Measurements from ENCODE around the gene SLC52A3.
"Not testable (repeated sequence)": the region's sequence is repeated elsewhere in the genome, so short reads cannot be mapped to it uniquely, and the experiment has no call there.

The SLC52A3 gene

GRCh38 chr20:731891-732560, 36.3 kb downstream of the SLC52A3 start:
- H3K4me3 ChIP-seq (ENCODE audit: low read depth, low read length): no peak overlapping the region

GRCh38 chr20:730005-730404, 38.3 kb downstream of the SLC52A3 start:
- H3K4me3 ChIP-seq (ENCODE audit: low read depth, low read length): no peak overlapping the region

GRCh38 chr20:728256-728944, 39.9 kb downstream of the SLC52A3 start:
- peak overlapping the region; percentile 43 for H3K4me3 ChIP-seq (ENCODE audit: low read depth, low read length)

DNA sequence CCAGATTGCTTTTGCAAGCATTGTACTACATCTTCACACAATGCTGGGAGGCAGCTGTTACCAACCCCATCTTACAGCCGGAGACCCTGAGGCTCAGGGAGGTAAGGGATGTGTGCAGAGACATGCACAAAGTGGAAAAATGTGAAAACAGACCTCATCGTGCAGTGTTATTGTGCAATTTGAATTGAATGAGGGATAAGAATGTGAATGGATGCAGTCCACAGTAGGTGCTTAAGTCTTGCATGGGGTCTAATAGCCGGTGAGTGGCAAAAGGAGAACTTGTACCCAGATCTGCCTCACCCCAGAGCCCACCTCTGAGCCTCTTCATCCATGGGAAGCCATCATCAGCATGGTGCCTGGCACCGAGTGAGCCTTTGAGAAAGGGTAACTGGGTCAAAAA, 42.1 kb downstream of the SLC52A3 start:
- no peak overlapping the region for H3K4me3 ChIP-seq (ENCODE audit: low read depth, low read length)

- H3K4me3 ChIP-seq (ENCODE audit: low read depth, low read length): no peak overlapping the region
Measured at GRCh38 chr20:725491-725890, 42.8 kb downstream of the SLC52A3 start.

GRCh38 chr20:724797-725196, 43.5 kb downstream of the SLC52A3 start:
- H3K4me3 ChIP-seq (ENCODE audit: low read depth, low read length): not testable (repeated sequence)

- no peak overlapping the region for H3K4me3 ChIP-seq (ENCODE audit: low read depth, low read length)
Measured at GRCh38 chr20:723756-724155, 44.5 kb downstream of the SLC52A3 start.

DNA sequence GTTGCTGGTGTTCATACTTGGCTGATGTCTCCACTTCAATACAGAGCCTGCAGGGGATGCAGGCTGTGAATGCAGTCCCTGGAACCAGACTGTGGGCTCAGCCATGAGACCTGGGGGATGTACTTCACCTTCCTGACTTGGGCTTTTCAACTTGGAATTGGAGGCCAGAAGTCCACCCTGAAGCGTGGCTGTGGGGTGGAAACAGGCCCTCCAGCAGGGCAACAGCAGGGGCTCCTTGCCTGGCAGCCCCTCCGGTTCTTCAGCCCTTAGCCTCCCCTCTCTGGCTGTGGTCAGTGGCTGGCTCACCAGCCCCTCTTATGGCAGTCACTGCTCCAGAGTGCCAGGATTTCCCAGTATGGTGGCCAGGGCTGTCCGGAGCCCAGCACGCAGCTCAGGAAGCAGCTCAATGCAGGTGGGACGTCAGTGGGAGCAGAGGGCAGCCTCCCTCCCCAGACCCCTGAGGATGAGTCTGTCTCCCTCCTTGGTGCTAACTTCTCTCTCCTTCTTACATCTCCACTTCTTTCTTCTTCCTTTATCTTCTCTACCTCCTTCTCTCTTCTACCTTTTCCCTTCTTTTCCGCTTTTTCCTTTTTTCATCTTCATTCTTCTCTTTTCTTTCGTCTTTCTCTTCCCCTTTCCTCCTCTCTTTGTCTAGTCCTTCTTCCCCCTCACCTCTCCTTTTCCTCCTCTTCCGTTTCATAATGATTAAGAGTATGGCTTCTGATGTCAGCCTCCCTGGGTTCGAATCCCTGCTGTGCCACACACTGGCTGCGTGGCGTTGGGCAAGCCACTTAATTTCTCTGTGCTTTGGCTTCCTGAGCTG, 45.3 kb downstream of the SLC52A3 start:
- H3K4me3 ChIP-seq (ENCODE audit: low read depth, low read length): no peak overlapping the region

DNA sequence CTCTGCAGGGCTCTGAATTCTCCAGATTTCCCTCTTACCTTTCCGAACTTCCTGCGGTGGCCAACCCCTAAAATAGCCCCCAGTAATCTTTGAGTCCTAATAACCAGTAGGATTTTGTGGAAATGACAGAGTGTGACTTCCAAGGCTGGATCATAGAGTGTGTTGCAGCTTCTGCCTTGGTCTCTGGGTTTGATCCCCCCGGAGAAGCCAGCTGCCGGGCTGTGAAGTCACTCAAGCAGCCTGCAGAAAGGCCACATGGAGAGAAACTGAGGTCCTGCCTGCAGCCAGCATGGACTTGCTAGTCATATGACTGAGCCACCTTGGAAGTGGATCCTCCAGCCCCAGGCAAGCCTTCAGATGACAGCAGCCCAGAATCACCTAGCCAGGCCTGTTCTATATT, 46.4 kb downstream of the SLC52A3 start:
- no peak overlapping the region for H3K4me3 ChIP-seq (ENCODE audit: low read depth, low read length)

GRCh38 chr20:719816-720215, 48.5 kb downstream of the SLC52A3 start:
- H3K4me3 ChIP-seq (ENCODE audit: low read depth, low read length): no peak overlapping the region

DNA sequence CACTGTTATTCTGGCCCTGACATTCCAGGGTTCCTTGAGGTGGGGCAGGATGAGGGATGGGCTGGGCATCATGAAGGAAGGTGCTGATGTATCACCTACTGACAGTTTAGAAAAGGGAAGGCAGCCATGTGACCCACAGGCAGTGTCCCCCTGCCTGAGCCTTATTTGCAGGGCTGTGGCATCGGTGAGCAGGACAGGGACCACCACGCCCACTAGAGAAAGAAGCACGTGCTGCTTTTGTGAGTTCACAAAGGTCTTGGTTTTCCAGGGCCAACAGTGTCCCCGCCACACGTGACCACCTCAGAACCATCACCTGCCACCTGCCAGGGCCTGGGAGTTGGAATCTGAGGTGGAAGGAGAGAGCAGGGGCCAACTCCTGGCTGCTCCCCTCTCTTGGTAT, 49.2 kb downstream of the SLC52A3 start:
- no peak overlapping the region for H3K4me3 ChIP-seq (ENCODE audit: low read depth, low read length)

DNA sequence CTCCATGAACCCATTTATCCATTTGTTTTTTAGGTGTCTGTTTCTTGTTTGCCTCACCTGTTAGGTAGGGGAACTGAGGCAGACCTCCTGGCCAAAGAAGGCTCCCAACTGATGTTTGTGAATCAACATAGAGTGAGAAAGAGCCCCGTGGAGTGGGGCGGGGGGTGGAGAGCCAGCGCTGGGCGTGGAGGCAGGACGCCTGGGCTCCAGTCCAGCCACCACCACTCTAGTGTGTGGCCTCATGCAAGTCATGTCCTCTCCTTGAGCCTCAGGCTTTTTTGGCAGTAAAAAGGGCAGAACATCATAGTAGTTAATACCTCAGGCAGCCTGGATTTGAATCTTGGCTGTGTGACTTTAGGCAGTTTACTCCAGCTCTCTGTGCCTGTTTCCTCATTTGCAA, 50.5 kb downstream of the SLC52A3 start:
- H3K4me3 ChIP-seq (ENCODE audit: low read depth, low read length): no peak overlapping the region

- H3K4me3 ChIP-seq (ENCODE audit: low read depth, low read length): no peak overlapping the region
Measured at GRCh38 chr20:717271-717670, 51.0 kb downstream of the SLC52A3 start.

DNA sequence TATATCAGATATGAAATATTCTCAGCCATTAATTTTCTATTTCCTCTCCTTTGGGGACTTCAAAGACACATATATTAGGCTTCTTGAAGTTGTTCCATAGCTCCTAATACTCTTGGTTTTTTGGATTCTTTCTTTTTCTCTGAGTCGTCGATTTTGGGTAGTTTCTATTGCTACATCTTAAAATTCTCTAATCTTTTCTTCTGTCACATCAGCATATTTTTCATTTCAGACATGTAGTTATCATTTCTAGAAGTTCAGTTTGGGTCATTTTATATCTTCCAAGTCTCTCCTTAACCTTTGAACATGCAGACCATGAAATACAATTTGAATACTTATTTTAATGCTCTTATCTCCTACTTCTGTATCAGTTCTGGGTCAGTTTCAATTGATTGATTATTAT, 53.8 kb downstream of the SLC52A3 start:
- H3K4me3 ChIP-seq (ENCODE audit: low read depth, low read length): no peak overlapping the region

DNA sequence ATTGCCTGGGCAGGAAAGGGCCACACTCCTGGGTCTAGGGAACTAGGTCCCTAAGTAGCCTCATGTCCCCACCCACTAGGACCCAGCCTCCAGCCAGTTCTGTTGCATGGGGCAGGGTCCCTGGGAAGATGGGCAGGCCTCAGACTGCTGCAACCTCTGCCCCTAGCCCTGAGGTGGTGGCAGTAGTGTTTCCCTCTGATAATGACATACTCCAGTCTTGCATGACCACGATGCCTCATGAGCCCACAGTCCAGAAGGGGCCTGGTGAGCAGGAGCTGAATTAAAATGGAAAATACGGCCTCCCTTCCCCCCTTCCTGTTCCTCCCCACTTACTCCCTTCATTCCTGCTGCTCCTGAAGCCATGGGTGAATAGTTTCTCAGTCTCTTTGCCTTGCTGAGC, 56.7 kb downstream of the SLC52A3 start:
- H3K4me3 ChIP-seq (ENCODE audit: low read depth, low read length): no peak overlapping the region

DNA sequence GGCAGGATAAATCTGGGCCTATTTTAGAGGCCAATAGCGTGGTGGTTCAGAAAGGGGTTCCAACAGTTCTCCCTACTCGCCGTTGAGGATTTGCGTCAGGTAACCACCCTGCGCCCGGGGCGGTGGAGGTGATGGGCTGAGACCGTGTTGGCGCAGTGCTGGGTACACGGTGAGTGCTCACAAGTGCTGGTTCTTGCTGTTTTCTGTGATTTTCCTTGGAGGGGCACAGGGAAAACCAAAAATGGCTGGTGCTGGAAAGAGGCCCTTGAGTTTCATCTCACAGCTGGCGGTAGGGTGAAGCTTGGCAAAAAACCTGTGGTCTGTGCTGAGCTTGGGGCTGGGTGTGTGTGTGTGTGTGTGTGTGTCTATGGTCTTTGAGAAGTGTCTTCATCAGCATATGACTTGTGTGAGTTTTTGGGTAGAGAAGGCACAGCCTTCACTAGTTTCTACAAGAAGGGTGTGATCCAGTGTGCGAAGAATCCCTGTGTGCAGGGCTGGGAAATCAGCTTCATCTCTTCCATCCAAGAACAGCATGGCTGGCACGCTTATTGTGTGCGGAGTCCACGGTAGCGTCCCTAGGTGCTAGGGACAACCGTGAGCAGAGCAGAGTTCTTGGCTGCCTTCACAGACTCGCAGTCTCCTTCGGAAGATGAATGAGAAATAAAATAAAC, 57.4 kb downstream of the SLC52A3 start:
- H3K4me3 ChIP-seq (ENCODE audit: low read depth, low read length): no peak overlapping the region
